ENCODE data around the gene DDR2.

DDR2 gene

GRCh38 chr1:162697140-162697895, 65.1 kb downstream of the DDR2 start:
- no peak for DNase-seq (ENCODE audit: low read depth)

DNA sequence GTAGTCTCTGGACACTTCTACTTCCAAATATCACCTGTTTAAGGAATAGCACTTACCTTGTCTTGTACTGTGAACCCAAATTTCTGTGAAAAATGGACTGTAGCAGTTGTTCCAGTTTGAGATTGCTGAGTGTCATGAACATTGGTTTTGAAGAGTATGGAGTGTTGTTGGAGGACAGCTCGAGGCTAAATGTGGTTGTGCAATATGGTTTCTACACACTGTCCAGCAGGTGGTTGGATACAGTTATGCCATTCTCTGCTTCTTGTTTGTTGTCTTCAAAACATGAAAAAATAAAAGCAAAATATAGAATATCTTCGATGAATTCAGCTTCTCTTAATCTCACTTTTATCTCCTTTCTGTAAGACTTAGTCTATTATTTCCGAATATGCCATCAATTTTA, 67.1 kb downstream of the DDR2 start:
- no peak for DNase-seq (ENCODE audit: low read depth)

DNA sequence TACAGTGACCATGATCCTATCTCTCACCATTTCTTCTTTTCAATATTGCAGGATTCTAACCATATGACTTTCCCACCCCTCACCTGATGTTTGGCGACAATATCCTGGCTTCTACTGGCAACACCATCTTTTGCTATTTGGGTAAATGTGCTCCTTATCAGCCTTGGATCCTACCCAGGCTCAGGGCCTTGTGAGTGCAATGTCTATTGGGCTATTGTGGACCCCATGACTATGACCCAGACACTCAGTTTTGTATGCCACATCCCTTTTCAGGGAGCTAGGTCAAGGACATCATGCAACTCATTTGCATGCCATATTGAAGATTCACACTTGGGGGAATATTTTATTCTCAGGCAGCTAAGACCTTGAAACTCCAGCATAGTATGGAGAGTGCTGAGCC, 67.9 kb downstream of the DDR2 start:
- DNase-seq (ENCODE audit: low read depth), result no peak

DNA sequence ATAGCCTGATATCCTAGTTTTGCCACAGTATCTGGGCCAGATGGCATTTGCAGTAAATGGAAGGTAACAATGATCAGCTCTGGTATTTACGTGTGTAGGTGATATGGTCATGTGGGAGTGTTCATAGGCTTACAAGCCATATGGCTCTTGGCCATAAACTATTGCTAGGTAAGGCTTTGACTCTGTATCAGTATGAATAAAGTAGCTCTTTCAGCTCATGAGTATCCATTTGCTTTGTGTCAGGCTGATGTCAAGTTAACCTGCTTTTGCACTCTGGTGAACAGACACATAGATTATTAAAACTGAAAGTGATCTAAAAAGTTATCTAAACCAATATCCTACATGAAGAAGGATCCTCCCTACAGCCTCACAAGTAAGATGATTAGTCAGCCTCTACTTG, 69.0 kb downstream of the DDR2 start:
- DNase-seq (ENCODE audit: low read depth), result no peak

DNA sequence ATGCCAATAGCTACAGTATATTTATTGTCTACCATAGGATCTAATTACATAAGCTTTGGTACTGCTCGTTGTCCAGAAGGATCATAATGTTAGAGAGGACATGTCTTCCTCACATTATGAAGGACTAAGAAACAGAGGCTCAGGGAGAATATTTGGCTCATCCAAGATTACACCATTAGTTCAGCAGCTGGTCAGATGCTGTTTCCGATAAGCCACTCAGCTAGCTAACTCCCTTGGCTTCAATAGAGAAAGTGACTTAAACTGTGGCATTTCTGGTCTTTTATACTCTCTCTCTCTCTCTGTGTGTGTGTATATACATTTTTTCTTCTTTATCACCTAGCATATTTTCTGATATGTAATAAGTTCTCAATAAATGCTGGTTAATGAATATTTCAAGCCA, 70.4 kb downstream of the DDR2 start:
- no peak for DNase-seq (ENCODE audit: low read depth)

GRCh38 chr1:162703708-162704107, 71.4 kb downstream of the DDR2 start:
- no peak for DNase-seq (ENCODE audit: low read depth)

- DNase-seq (ENCODE audit: low read depth), result no peak
Measured at GRCh38 chr1:162704673-162705424, 72.6 kb downstream of the DDR2 start.

GRCh38 chr1:162706003-162706402, 73.7 kb downstream of the DDR2 start:
- no peak for DNase-seq (ENCODE audit: low read depth)

- DNase-seq (ENCODE audit: low read depth), result no peak
Measured at GRCh38 chr1:162706606-162707005, 74.3 kb downstream of the DDR2 start.

DNA sequence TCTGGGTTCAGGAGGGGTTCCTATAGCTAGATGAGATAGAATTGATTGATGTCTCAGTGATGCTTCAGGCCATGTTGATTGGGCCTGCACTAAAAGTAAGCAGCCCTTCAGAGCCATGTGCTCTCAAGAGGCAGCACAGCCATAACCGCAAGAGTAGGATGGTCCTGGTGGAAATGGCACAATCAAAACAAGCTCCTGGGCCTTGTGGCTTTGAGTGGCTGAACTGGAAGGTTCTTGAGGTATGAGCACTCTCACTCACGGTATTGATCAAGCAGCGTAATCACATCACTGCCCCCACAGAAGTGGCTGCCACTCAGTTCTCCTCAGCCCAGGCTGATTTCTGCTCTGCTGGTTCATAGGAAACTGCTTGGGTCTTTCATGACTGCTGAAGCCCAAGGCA, 76.0 kb downstream of the DDR2 start:
- no peak for DNase-seq (ENCODE audit: low read depth)

DNA sequence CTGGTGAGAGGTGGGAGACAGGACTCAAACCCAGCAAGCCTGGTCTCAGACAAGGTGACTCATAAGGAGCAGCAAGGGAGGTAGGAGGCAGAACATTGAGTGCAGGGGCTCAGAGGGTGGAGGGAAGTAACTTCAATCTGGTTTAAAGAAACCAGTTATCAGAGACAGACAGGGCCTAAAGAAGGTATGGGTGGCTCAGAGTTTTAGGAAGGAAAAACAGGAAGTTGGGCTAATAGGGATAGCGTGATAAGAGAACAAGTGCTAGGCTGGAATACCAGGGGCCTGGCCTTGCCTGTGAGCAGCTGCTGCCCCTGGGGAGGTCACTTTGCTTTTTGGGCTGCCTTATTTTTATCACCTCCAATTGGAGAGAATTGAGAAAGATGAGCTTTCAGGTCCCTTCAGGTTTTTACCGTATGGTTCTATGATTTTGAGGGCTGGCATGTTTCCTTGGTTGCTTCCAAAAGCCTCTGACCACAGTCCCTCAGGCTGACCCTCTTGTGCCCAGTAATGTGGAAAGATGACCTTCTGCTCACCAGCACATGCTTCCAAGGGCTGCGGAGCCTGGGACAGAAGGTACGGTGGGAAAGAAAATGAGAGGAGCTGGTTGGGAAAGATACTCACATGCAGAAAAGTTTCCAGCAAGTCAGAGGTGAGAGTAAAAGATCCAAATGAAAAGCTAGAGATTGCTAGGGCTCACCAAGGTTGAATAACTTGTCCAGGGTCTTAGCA, 77.0 kb downstream of the DDR2 start:
- DNase-seq (ENCODE audit: low read depth), result no peak

GRCh38 chr1:162709870-162710269, 77.6 kb downstream of the DDR2 start:
- no peak for DNase-seq (ENCODE audit: low read depth)

- no peak for DNase-seq (ENCODE audit: low read depth)
Measured at GRCh38 chr1:162710345-162710744, 78.1 kb downstream of the DDR2 start.

GRCh38 chr1:162710780-162711465, 78.7 kb downstream of the DDR2 start:
- DNase-seq (ENCODE audit: low read depth), result no peak

- no peak for DNase-seq (ENCODE audit: low read depth)
Measured at GRCh38 chr1:162712317-162713029, 80.2 kb downstream of the DDR2 start.

DNA sequence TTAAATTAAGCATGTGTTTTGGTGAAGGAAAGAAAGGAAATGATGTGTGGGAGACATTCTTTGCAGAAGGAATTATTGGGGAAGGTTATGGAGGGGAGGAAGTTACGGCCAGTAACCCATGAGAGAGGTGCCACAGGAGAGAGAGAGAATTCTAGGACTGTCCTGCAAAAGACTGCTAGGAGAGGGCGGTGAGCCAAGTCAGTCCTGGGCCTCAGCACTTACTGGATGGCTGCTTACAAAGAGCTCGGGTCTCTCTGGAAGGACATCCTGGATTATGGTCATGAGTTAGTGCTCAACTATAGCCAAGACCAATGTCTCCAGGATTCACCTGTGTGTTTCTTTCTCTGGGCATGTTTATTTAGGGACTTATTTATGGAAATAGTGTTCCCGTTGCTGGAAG, 83.9 kb downstream of the DDR2 start:
- no peak for DNase-seq (ENCODE audit: low read depth)

DNA sequence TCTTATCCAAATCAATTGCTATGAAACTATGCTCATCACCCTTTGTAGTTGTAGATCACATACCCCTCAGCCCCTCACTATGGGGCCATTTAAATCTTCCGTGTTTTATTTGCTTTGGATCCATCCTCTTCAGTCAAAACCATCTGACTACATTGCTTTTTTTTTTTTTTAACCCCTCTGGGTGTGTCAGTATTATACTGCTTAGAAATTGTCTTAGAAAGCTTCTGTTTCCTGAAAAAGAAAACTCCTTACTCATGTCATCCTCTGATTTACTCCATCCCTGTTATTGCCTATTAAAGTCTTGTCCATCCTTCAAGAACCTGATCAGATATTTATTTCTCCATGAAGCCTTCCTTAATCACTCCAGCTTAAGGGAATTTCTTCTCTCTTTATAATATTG, 84.3 kb downstream of the DDR2 start:
- DNase-seq (ENCODE audit: low read depth), result no peak

- no peak for DNase-seq (ENCODE audit: low read depth)
Measured at GRCh38 chr1:162717548-162718184, 85.4 kb downstream of the DDR2 start.

GRCh38 chr1:162719678-162720077, 87.4 kb downstream of the DDR2 start:
- DNase-seq (ENCODE audit: low read depth), result no peak

GRCh38 chr1:162720996-162721395, 88.7 kb downstream of the DDR2 start:
- DNase-seq (ENCODE audit: low read depth), result no peak

GRCh38 chr1:162721471-162721870, 89.2 kb downstream of the DDR2 start:
- no peak for DNase-seq (ENCODE audit: low read depth)
